GM21447 (cell line): Measurements from ENCODE around the gene PCBP2.
A peak's percentile ranks its signal among the peaks of the same experiment; 100 is the strongest.
"Not testable (repeated sequence)": the region's sequence is repeated elsewhere in the genome, so short reads cannot be mapped to it uniquely, and the experiment has no call there.

Experiments used
- ATAC-seq: cut with Tn5 transposase; IDR thresholded peaks from one replicate; pipeline ENCODE4 v1.9.1; 2021; ENCODE audit not compliant: unreplicated experiment

Gene PCBP2

DNA sequence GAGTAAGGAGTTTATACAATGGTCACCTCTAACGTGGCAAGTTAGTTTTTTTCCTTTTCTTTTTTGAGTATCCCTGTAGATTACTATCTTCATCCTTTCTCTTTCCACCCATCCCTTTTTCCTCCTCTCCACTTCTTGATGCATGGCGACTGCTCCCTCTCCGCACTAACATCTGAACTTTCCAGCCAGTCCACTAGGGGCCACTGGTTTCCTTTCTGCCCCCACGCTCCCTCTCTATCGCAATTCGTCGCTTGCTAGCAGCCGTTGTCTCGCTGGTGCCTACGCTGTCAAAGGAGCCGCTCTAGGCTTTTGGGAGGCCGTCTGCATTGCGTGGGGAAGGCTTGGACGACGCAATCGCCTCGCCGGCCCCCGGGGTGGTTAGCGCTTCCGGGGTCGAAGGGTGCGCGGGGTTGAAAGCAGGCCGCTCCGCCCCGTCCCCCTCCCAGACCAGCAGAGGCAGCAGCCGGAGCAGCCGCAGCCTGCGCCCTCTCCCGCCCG lies at the start of gene PCBP2:
PCBP2 (plus strand) TSS at position 442 of the 498 bp plus-strand sequence. CDS start 2,699 bp downstream, outside the sequence.
- ATAC-seq = peak; percentile 97

DNA sequence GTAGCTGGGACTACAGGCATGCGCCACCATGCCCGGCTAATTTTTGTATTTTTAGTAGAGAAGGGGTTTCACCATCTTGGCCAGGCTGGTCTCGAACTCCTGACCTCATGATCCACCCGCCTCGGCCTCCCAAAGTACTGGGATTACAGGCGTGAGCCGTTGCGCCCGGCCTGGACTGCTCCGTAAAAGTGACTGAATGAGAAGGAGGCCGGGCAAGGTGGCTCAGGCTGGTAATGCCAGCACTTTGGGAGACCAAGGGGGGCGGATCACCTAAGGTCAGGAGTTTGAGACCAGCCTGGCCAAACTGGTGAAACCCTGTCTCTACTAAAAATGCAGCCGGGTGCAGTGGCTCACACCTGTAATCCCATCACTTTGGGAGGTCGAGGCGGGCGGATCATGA lies 49.6 kb upstream of the PCBP2 start:
- not testable (repeated sequence) for ATAC-seq

- ATAC-seq = no peak
Measured at GRCh38 chr12:53402871-53403270, 49.0 kb upstream of the PCBP2 start.

DNA sequence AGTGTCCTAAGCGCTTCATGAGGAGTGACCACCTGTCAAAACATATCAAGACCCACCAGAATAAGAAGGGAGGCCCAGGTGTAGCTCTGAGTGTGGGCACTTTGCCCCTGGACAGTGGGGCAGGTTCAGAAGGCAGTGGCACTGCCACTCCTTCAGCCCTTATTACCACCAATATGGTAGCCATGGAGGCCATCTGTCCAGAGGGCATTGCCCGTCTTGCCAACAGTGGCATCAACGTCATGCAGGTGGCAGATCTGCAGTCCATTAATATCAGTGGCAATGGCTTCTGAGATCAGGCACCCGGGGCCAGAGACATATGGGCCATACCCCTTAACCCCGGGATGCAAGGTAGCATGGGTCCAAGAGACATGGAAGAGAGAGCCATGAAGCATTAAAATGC lies 41.0 kb upstream of the PCBP2 start:
- no peak for ATAC-seq

DNA sequence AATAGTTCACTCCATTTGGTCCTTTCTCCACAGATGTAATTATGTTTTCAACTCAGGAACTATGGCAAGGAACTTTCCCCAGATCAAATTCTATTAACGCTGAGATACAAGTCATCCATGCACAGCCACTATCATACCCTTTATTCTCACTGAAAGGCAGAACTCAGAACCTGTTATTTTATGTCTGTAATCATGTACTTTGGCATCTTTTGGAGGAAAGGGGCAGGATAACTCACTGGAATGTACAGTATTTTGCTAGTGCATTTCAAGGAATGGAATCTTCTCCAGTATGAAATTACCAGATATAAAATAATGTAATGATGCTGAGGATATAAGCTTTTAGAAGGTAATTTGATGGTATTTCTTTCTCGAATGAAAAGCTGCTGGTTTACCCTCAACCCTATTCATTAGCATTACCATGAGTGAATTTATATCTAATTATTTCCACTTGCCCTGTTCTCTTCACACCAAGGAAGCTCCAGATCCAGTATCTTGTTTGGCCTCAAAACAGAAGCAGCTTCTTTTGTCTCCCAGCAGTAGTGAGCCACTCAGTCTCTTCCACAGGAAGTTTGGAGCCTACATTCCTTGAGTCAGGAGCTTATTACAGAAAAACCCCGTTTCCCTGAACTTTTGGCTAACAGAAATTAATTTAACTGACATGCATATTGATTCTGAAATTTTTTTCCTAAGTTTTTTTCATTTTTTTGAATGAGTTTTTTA lies 38.3 kb upstream of the PCBP2 start:
- ATAC-seq = no peak

GRCh38 chr12:53414756-53415417 lies 37.0 kb upstream of the PCBP2 start:
- no peak for ATAC-seq

- ATAC-seq = not testable (repeated sequence)
Measured at GRCh38 chr12:53415752-53416389, 36.0 kb upstream of the PCBP2 start.

DNA sequence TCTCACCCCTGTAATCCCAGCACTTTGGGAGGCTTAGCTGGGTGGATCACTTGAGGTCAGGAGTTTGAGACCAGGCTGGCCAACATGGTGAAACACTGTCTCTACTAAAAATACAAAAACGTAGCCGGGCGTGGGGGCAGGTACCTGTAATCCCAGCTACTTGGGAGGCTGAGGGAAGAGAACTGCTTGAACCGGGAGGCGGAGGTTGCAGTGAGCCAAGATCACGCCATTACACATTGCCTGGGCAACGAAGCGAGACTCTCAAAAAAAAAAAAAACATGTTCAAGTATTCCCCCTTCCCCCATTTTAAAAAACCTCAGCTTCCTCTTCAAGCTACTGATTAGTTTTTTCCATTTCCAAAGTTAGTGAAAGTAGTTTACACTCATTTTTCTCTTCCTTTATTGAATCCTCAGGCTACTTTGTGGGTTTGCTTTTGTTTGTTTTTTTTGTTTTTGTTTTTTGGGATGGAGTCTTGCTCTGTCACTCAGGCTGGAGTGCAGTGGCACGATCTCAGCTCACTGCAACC lies 34.5 kb upstream of the PCBP2 start:
- ATAC-seq = not testable (repeated sequence)

DNA sequence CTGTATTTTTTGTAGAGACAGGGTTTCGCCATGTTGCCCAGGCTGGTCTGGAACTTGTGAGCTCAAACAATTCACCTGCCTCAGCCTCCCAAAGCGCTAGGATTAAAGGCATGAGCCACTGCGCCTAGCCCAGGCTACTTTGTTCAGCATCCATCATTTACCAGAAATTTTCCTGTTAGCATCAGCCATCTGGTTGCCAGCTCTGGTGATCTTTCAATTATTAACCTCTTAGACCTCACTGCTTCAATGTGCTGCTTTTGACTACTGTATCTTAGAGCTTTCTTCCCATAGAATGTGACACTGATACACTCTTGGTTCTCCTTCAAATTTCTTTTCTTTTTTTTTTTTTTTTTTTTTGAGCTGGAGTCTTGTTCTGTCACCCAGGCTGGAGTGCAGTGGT lies 33.7 kb upstream of the PCBP2 start:
- no peak for ATAC-seq

DNA sequence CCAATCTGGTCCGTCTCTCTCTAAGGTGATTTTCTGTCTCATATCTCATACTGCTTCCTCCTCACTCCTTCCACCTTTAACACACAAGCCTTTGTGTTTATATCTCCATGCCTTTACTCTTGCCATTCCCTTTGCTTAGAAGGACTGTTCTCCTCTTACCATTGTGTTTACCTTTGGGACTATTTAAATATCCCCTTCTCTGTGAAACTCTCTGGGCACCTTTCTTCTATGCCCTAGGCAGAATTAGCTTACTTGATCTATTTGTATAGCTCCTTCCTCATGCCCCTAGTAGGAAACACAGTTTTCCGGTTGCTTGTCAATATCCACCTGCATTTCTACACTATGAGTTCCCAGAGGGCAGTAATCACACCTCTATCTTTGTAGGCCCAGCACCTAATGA lies 32.1 kb upstream of the PCBP2 start:
- no peak for ATAC-seq

DNA sequence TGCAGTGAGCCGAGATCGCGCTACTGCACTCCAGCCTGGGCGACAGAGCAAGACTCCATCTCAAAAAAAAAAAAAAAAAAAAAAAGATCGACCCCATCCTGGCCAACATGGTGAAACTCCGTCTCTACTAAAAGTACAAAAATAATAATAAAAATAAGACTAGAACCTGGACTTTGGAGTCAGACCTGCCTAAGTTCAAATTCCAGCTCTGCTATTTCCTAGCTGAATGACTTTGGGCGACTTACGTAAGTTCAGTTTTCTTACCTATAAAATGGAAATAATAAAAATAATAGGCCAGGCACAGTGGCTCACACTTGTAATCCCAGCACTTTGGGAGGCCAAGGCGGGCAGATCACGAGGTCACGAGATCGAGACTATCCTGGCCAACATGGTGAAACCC lies 29.7 kb upstream of the PCBP2 start:
- not testable (repeated sequence) for ATAC-seq

DNA sequence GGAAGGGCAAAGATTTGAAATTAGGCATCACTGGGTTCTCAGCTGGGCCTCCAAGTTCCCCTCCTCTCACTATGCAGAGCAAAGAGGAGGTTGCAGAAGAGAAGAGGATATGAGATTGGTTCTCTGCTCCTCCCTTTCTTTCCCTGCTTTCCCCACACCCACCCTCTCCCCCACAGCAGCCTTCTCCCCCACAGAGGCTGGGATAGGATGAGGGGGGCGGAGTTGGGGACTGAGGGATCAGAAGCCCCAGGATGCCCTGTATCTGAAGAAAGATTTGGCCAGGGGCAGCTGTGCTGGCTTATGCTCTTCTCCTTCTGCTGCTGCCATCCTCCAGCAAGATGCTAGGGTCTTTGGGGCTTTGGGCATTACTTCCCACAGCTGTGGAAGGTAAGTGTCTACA lies 28.3 kb upstream of the PCBP2 start, which contains the start of gene AMHR2:
AMHR2 (plus strand) TSS at position 259 of the 400 bp plus-strand sequence; CDS start at position 339, 80 bp downstream.
- ATAC-seq = no peak

DNA sequence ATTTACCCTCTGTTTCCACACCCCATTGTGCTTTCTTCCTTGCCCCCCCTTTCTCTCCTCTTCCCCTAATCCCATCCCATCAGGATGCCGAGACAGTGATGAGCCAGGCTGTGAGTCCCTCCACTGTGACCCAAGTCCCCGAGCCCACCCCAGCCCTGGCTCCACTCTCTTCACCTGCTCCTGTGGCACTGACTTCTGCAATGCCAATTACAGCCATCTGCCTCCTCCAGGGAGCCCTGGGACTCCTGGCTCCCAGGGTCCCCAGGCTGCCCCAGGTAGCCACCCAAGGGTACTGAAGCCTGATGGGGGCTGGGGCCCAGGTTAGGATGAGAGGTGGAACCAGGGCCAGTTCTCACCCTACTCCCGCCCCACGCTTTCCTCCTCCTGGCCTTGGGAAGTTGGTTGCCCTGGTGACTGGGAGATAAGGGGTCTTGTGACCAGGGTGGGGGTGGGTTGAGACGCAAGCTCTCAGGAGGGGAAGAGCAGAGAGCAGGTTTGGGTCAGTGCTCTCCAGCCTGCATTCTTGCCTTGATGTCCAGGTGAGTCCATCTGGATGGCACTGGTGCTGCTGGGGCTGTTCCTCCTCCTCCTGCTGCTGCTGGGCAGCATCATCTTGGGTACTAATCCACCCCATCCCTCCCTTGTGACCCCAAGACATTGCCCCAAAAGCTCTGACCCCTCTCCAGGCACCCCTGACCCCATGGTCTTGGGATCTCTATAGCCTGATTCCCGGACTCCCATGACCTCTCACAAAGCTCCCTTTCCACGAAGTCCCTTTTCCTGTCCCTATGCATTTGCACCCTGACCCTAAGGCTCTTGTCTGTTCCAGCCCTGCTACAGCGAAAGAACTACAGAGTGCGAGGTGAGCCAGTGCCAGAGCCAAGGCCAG lies 27.0 kb upstream of the PCBP2 start:
- ATAC-seq = no peak

DNA sequence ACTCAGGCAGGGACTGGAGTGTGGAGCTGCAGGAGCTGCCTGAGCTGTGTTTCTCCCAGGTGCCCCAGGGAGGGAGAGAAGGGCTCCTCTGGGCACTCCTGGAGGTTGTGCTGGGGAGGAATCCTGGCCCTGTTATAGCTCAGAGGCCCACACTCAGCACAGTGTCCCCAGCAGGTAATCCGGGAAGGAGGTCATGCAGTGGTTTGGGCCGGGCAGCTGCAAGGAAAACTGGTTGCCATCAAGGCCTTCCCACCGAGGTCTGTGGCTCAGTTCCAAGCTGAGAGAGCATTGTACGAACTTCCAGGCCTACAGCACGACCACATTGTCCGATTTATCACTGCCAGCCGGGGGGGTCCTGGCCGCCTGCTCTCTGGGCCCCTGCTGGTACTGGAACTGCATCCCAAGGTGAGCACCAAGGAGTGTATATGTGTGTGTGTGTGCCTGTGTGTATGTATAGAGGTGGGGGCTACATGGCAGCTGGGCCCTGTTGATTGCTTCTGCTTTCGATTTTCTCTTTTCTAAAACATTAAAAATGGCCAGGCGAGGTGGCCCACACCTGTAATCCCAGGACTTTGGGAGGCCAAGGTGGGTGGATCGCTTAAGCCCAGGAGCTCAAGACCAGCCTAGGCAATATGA lies 26.3 kb upstream of the PCBP2 start:
- ATAC-seq = no peak

GRCh38 chr12:53427905-53428594 lies 23.9 kb upstream of the PCBP2 start:
- no peak for ATAC-seq

DNA sequence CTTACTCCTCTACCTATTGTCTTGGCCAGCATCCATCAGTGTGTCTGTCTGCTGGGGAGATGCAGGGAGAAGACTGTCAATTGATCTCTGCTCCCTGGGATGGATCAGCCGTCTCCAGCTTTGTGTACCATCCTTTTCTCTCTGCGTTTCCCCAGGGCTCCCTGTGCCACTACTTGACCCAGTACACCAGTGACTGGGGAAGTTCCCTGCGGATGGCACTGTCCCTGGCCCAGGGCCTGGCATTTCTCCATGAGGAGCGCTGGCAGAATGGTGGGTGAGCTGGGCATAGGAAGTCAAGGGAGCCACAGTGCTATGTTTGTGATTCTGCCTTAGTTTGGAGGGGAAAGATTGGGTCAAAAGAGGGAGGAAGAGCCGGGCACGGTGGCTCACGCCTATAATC lies 23.2 kb upstream of the PCBP2 start:
- no peak for ATAC-seq

DNA sequence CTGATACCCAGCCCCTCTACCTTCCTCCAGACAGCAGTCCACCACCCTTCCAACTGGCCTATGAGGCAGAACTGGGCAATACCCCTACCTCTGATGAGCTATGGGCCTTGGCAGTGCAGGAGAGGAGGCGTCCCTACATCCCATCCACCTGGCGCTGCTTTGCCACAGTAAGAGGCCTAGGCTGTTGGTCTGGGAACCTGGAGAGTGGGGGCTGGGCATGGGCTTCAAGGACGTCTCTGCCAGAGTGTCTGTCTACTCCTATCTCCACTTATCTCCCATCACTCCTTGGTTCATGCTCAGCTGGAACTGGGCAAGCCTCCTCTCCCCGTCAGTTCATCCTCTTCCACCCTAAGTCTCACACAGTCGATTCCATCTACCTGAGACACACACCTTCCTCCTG lies 21.8 kb upstream of the PCBP2 start:
- no peak for ATAC-seq

GRCh38 chr12:53431187-53431586 lies 20.7 kb upstream of the PCBP2 start:
- no peak for ATAC-seq

DNA sequence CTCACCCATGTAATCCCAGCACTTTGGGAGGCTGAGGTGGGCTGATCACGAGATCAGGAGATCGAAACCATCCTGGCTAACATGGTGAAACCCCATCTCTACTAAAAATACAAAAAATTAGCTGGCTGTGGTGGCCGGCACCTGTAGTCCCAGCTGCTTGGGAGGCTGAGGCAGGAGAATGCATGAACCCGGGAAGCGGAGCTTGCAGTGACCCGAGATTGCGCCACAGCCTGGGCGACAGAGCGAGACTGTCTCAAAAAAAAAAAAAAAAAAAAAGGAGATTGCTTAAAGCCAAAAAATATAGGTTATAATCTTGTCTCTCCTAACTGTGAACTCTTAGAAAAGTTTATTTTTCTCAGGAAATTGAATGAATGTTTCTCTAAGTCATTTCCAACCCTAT lies 16.6 kb upstream of the PCBP2 start:
- not testable (repeated sequence) for ATAC-seq
